H1 (cell line): Measurements from ENCODE around the gene ADD3. TPM values are rescaled to one million over a fixed set of nuclear protein-coding genes. Genes with fewer than 3 reads are reported as not detected.

Source experiments
- CTCF ChIA-PET: fragments of 300-600 bp; sonication (Branson Sonifier 250); formaldehyde crosslinking; loops from one replicate; lab custom pipeline; 2021; ENCODE audit not compliant: partially characterized antibody; lab: Charles Lee
- POLR2A ChIA-PET: fragments of 300-600 bp; sonication (Branson Sonifier 250); formaldehyde crosslinking; loops from one replicate; lab custom pipeline; 2021; ENCODE audit warnings: inconsistent platforms; ENCODE audit not compliant: partially characterized antibody; lab: Charles Lee
- DNase-seq, 2 experiments: peaks; one replicate each; pipeline versions ENCODE4 v3.0.0 to v3.0.0-alpha.2; 2010 to 2022; ENCODE audit warnings: low spot score in 2 of 2, low read depth in 1 of 2, mixed read lengths in 1 of 2
- FAIRE-seq: peaks from 2 replicates; lab custom pipeline; 2011; peaks lifted over from hg19 to GRCh38; lab: Jason Lieb, UNC
- H2AFZ ChIP-seq: 2 replicates; pipeline ENCODE4 v1.8.1; 2012; ENCODE audit warnings: low read length, inconsistent platforms
- H2AK5ac ChIP-seq: 2 replicates; pipeline ENCODE4 v1.6.1; 2013; ENCODE audit warnings: low read depth, low read length
- H2BK120ac ChIP-seq: replicated peaks from 2 replicates; pipeline ENCODE3; 2013; ENCODE audit warnings: low read depth, low read length, inconsistent platforms
- H2BK12ac ChIP-seq: 2 replicates; pipeline ENCODE4 v1.6.1; 2013; ENCODE audit warnings: low read depth, low read length
- H2BK15ac ChIP-seq: 2 replicates; pipeline ENCODE4 v1.6.1; 2013; ENCODE audit warnings: low read length
- H2BK20ac ChIP-seq: 2 replicates; pipeline ENCODE4 v1.6.1; 2013; ENCODE audit warnings: low read length
- H2BK5ac ChIP-seq: 2 replicates; pipeline ENCODE4 v1.6.1; 2013; ENCODE audit warnings: low read depth, low read length
- H3K14ac ChIP-seq: 2 replicates; pipeline ENCODE4 v1.6.1; 2013; ENCODE audit warnings: inconsistent platforms; ENCODE audit not compliant: insufficient read length
- H3K18ac ChIP-seq: 2 replicates; pipeline ENCODE4 v1.6.1; 2013; ENCODE audit warnings: low read length; ENCODE audit errors: extremely low read depth
- H3K23ac ChIP-seq: 2 replicates; pipeline ENCODE4 v1.6.1; 2013; ENCODE audit warnings: inconsistent platforms; ENCODE audit not compliant: insufficient read length
- H3K23me2 ChIP-seq: 2 replicates; pipeline ENCODE4 v1.6.1; 2013; ENCODE audit warnings: low read depth, low read length
- H3K27ac ChIP-seq: 2 replicates; pipeline ENCODE4 v1.6.1; 2011; ENCODE audit warnings: low read depth, low read length, inconsistent platforms
- H3K27me3 ChIP-seq, 4 experiments: replicated peaks in 1 of 4; 1 replicate in 1 of 4; 2 replicates in 3 of 4; pipeline versions ENCODE4 v1.6.1 to v1.8.1; 2011 to 2013; ENCODE audit warnings: low read length in 3 of 4, mild to moderate bottlenecking in 3 of 4, inconsistent platforms in 2 of 4, mixed read lengths in 2 of 4, moderate library complexity in 1 of 4; ENCODE audit not compliant: control insufficient read depth in 3 of 4, insufficient read depth in 3 of 4; ENCODE audit errors: extremely low read depth in 1 of 4
- H3K36me3 ChIP-seq, 4 experiments: 2 replicates each; pipeline versions ENCODE4 v1.6.1 to v1.8.1; 2011 to 2013; ENCODE audit warnings: mild to moderate bottlenecking in 4 of 4, low read length in 3 of 4, moderate library complexity in 2 of 4, control low read depth in 1 of 4, inconsistent platforms in 1 of 4; ENCODE audit not compliant: insufficient read depth in 4 of 4, control insufficient read depth in 2 of 4
- H3K4ac ChIP-seq: replicated peaks from 2 replicates; pipeline ENCODE3; 2013; ENCODE audit warnings: low read length, low read depth, mixed read lengths, inconsistent platforms; ENCODE audit not compliant: insufficient read length
- H3K4me1 ChIP-seq, 4 experiments: replicated peaks in 1 of 4; 1 replicate in 1 of 4; 2 replicates in 3 of 4; pipeline versions ENCODE4 v1.6.1 to v1.8.1; 2011 to 2013; ENCODE audit warnings: low read length in 3 of 4, inconsistent platforms in 2 of 4, mixed read lengths in 1 of 4; ENCODE audit not compliant: insufficient read depth in 4 of 4, control insufficient read depth in 3 of 4
- H3K4me2 ChIP-seq, 2 experiments: 2 replicates each; pipeline versions ENCODE4 v1.6.1 to v1.8.1; 2011 to 2013; ENCODE audit warnings: low read depth in 2 of 2, low read length in 2 of 2, control low read depth in 1 of 2, inconsistent platforms in 1 of 2, mild to moderate bottlenecking in 1 of 2; ENCODE audit not compliant: insufficient read depth in 1 of 2
- H3K4me3 ChIP-seq, 4 experiments: fragments of 200-600, 300-600 bp in 1 of 4; sonication (generic), shearing (Covaris generic), sonication (Bioruptor Twin) in 1 of 4; 2 replicates each; pipeline versions ENCODE4 v1.5.1 to v1.8.1; 2011 to 2016; ENCODE audit warnings: low read length in 4 of 4, low read depth in 3 of 4, control low read depth in 2 of 4, inconsistent platforms in 2 of 4, mild to moderate bottlenecking in 2 of 4, mixed read lengths in 1 of 4, moderate library complexity in 1 of 4; ENCODE audit not compliant: insufficient read depth in 2 of 4; ENCODE audit errors: extremely low read depth in 1 of 4
- H3K56ac ChIP-seq: replicated peaks from 2 replicates; pipeline ENCODE3; 2013; ENCODE audit warnings: low read depth, mild to moderate bottlenecking, mixed read lengths, low read length, inconsistent platforms; ENCODE audit not compliant: insufficient read length
- H3K79me1 ChIP-seq: 2 replicates; pipeline ENCODE4 v1.6.1; 2013; ENCODE audit warnings: low read depth, low read length, control low read depth
- H3K79me2 ChIP-seq, 2 experiments: 2 replicates each; pipeline versions ENCODE4 v1.6.1 to v1.8.1; 2012 to 2013; ENCODE audit warnings: low read length in 2 of 2, mild to moderate bottlenecking in 2 of 2, inconsistent platforms in 1 of 2; ENCODE audit not compliant: insufficient read depth in 2 of 2, control insufficient read depth in 1 of 2
- H3K9ac ChIP-seq, 4 experiments: replicated peaks in 1 of 4; 1 replicate in 1 of 4; 2 replicates in 3 of 4; pipeline versions ENCODE4 v1.6.1 to v1.8.1; 2011 to 2013; ENCODE audit warnings: low read depth in 3 of 4, low read length in 3 of 4, control low read depth in 2 of 4, mild to moderate bottlenecking in 2 of 4, moderate library complexity in 2 of 4, inconsistent platforms in 1 of 4; ENCODE audit errors: extremely low read depth in 1 of 4
- H3K9me3 ChIP-seq, 2 experiments: 2 replicates each; pipeline versions ENCODE4 v1.6.1 to v1.8.1; 2012 to 2013; ENCODE audit warnings: mild to moderate bottlenecking in 2 of 2, moderate library complexity in 2 of 2, control low read depth in 1 of 2, inconsistent platforms in 1 of 2, low read depth in 1 of 2, low read length in 1 of 2, mixed read lengths in 1 of 2; ENCODE audit not compliant: insufficient read depth in 2 of 2
- H4K20me1 ChIP-seq, 2 experiments: replicated peaks in 1 of 2; 2 replicates each; pipeline versions ENCODE3 to v1.8.1; 2011 to 2013; ENCODE audit warnings: inconsistent platforms in 2 of 2, low read length in 2 of 2, mild to moderate bottlenecking in 1 of 2; ENCODE audit not compliant: insufficient read depth in 2 of 2, control insufficient read depth in 1 of 2
- H4K5ac ChIP-seq: 2 replicates; pipeline ENCODE4 v1.6.1; 2013; ENCODE audit warnings: low read length, low read depth, mixed read lengths, inconsistent platforms; ENCODE audit not compliant: insufficient read length
- H4K8ac ChIP-seq: 2 replicates; pipeline ENCODE4 v1.8.0; 2013; ENCODE audit warnings: mild to moderate bottlenecking, moderate library complexity, low read length, inconsistent platforms; ENCODE audit not compliant: insufficient read depth; ENCODE audit errors: extremely low read depth
- H4K91ac ChIP-seq: replicated peaks from 2 replicates; pipeline ENCODE3; 2013; ENCODE audit warnings: low read length, mixed read lengths, inconsistent platforms; ENCODE audit not compliant: insufficient read length
- KDM1A ChIP-seq: fragments of 200-600, 300-600 bp; sonication (generic); IDR thresholded peaks from 2 replicates; pipeline ENCODE4 v1.7.1; 2016; ENCODE audit warnings: mild to moderate bottlenecking, low read length, borderline replicate concordance
- POU5F1 ChIP-seq: IDR thresholded peaks from 2 replicates; pipeline ENCODE4 v1.6.1; 2011; ENCODE audit warnings: low read depth, mild to moderate bottlenecking, low read length, moderate library complexity
- TBP ChIP-seq: IDR thresholded peaks from 2 replicates; pipeline ENCODE4 v1.6.1; 2011; ENCODE audit warnings: low read depth, low read length, improper control_type of control experiment
- WGBS, 2 experiments: shearing (Covaris generic) in 1 of 2; methylation state at CpG; one replicate each; pipeline versions ENCODE4 v1.1.6 to v1.1.7; 2013 to 2015; ENCODE audit warnings: low lambda C conversion rate in 2 of 2, mixed read lengths in 2 of 2, inconsistent platforms in 1 of 2, low coverage in 1 of 2, missing lambda C conversion rate in 1 of 2; ENCODE audit not compliant: insufficient replicate concordance in 2 of 2, insufficient coverage in 1 of 2, insufficient read length in 1 of 2; ENCODE audit errors: extremely low coverage in 1 of 2, missing lambda C conversion rate in 1 of 2; 5-methylcytosine and 5-hydroxymethylcytosine counted together
- polyA plus RNA-seq, 7 experiments: library from polyadenylated mRNA; depleted of rRNA in 3 of 7; stranded (reverse) in 5 of 7; unstranded in 2 of 7; fragments of >200 nt in 5 of 7; fragments of 200-250 nt in 2 of 7; gene quantifications; 1 replicate in 5 of 7; 2 replicates in 1 of 7; 4 replicates in 1 of 7; pipeline versions ENCODE4 v1.2.1 to v1.2.3, GENCODE V29; 2011 to 2013; ENCODE audit warnings: missing spikeins in 2 of 7, mixed read lengths in 2 of 7
- total RNA-seq: library from RNA; stranded (reverse); fragmentation: NEBNext Ultra II Directional; extraction: Animal tissue kit (Norgen Biotek cat#: 25700); gene quantifications from 2 replicates; pipeline ENCODE4 v1.2.1, GENCODE V29; 2021

Gene ADD3
- total and polyA plus RNA-seq, 2 of the 8 experiments (the other 6 are each of a cell fraction or from before 2014, with no cell fraction given): 44.7 to 85.6 TPM

DNA sequence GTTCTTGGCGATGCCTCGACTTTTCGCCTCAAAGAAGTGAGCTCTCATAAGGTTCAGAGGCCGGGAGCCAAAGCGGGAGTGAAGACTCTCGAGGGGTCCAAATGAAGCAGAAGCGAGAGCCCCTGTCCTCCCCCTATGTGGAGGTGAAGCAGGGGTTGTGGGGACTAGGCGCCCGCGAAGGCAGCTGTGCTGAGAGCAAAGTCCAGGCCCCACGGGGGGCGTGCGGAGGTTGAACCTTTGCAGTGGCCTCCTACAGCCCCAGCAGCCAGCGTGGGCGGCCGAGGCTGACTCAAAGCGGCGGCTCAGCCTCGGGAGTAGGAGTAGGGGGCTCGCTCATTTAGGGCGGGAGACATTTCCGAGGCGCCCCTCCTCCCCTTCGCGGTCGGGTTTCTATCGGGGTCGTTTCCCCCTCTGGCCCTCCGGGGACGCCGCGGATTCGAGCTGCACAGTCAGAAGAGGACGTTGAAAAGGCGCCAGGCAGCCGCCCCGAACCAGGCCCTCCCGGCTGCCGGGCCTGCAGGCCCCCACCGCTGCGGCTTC, 553 bp upstream of the ADD3 start:
- H3K4me1 ChIP-seq: peaks cover 9 to 26% (median 13%) of the 10 kb centered on the region in 4 experiments; a peak in 6 of 7 replicates
- H2AK5ac ChIP-seq: no peak overlapping the region
- peak overlapping the region; percentile 81 for H3K27ac ChIP-seq
- no peak overlapping the region for H3K23ac ChIP-seq
- peak overlapping the region; percentile 63 to 86 (median 70) for H3K9ac ChIP-seq
- no peak overlapping the region for H3K4ac ChIP-seq
- peaks cover 9 to 36% of the 10 kb centered on the region in 2 experiments; a peak in 3 of 4 replicates for H3K79me2 ChIP-seq
- H4K5ac ChIP-seq: peak overlapping the region; percentile 92
- no peak overlapping the region for H2BK20ac ChIP-seq
- ChIA-PET CTCF (interaction anchor here (0.6 to 5.4 kb wide), 8 partner anchors 8 to 131 kb away, joined by 3 to 34 read pairs (median 4); no protein-coding TSS in a partner anchor), POLR2A (interaction anchor here (0.8 to 3.2 kb wide), 10 partner anchors 9 to 203 kb away, joined by 3 to 16 read pairs (median 4); no protein-coding TSS in a partner anchor)
- WGBS, 2 experiments: 2% methylated on average over 34 of the region's 41 CpGs; no CpG with 5 or more reads in 1 of the 2 experiments
- peak overlapping the region; percentile 72 for H3K18ac ChIP-seq
- no peaks in the 10 kb centered on the region for H3K27me3 ChIP-seq
- peak overlapping the region; percentile 33; the same call in 1 of the 2 replicates for H2AFZ ChIP-seq
- H3K4me3 ChIP-seq: peak overlapping the region; percentile 65 to 90 (median 66)
- no peak overlapping the region for H2BK15ac ChIP-seq
- H3K56ac ChIP-seq: peak overlapping the region; percentile 50
- H4K20me1 ChIP-seq: peaks cover 0 to 2% of the 10 kb centered on the region in 2 experiments
- DNase-seq: no peak
- H3K79me1 ChIP-seq: no peaks in the 10 kb centered on the region; the same call in 1 of the 2 replicates
- no peak for FAIRE-seq
- peak overlapping the region; percentile 27 for H2BK12ac ChIP-seq
- no peaks in the 10 kb centered on the region for H3K36me3 ChIP-seq
- H2BK120ac ChIP-seq: no peak overlapping the region
- no peaks in the 10 kb centered on the region for H3K9me3 ChIP-seq
- H3K14ac ChIP-seq: no peak overlapping the region
- peak overlapping the region; percentile 12 for H4K91ac ChIP-seq
- H4K8ac ChIP-seq: peak overlapping the region; percentile 94
- peaks cover 17% of the 10 kb centered on the region for H3K23me2 ChIP-seq
- peak overlapping the region; percentile 45; the same call in 1 of the 2 replicates for H2BK5ac ChIP-seq
- peak overlapping the region; percentile 94 to 96 for H3K4me2 ChIP-seq
- no peak for TF ChIP-seq KDM1A
- TF ChIP-seq TBP: peak; percentile 20
- no peak for TF ChIP-seq POU5F1
